NCI-H1417 (cell line): ENCODE measurements around the gene FBXO27.
"Not testable (repeated sequence)": the region's sequence is repeated elsewhere in the genome, so short reads cannot be mapped to it uniquely, and the experiment has no call there.

Experiments used
- DNase-seq, 3 experiments: peaks; one replicate each; lab custom pipeline; 2025; lab: John Stamatoyannopoulos, UW

The FBXO27 gene

GRCh38 chr19:39032063-39032918 lies at the start of gene FBXO27:
TSS of gene FBXO27 (minus strand) at chr19:39032549. CDS start at chr19:39032227, 322 bp downstream.
- peak in 2 of 3 experiments; percentile 80 to 88 for DNase-seq

- DNase-seq: no peak
Observed at GRCh38 chr19:39080431-39080830, 48.1 kb upstream of the FBXO27 start.

GRCh38 chr19:39078436-39079200 lies 46.3 kb upstream of the FBXO27 start:
- DNase-seq: no peak

- no peak for DNase-seq
Observed at GRCh38 chr19:39077323-39077722, 45.0 kb upstream of the FBXO27 start.

GRCh38 chr19:39074942-39075341 lies 42.6 kb upstream of the FBXO27 start:
- no peak for DNase-seq

GRCh38 chr19:39074205-39074692 lies 41.9 kb upstream of the FBXO27 start:
- DNase-seq: no peak

- DNase-seq: no peak
Observed at GRCh38 chr19:39070888-39071287, 38.5 kb upstream of the FBXO27 start.

- DNase-seq: not testable (repeated sequence)
Observed at GRCh38 chr19:39068259-39068658, 35.9 kb upstream of the FBXO27 start.

- DNase-seq: no peak
Observed at GRCh38 chr19:39067104-39067503, 34.8 kb upstream of the FBXO27 start.

GRCh38 chr19:39065928-39066327 lies 33.6 kb upstream of the FBXO27 start:
- no peak for DNase-seq

GRCh38 chr19:39064405-39064804 lies 32.1 kb upstream of the FBXO27 start:
- no peak for DNase-seq

- DNase-seq: no peak
Observed at GRCh38 chr19:39060171-39060570, 27.8 kb upstream of the FBXO27 start.

- DNase-seq: no peak
Observed at GRCh38 chr19:39059302-39059701, 27.0 kb upstream of the FBXO27 start.

- DNase-seq: no peak
Observed at GRCh38 chr19:39057615-39058014, 25.3 kb upstream of the FBXO27 start.

GRCh38 chr19:39054091-39054470 lies 21.7 kb upstream of the FBXO27 start:
- no peak for DNase-seq

GRCh38 chr19:39053276-39054090 lies 21.1 kb upstream of the FBXO27 start:
- DNase-seq: no peak

GRCh38 chr19:39052846-39053245 lies 20.5 kb upstream of the FBXO27 start:
- no peak for DNase-seq

- DNase-seq: peak in 2 of 3 experiments; percentile 16 to 25
Observed at GRCh38 chr19:39052243-39052746, 19.9 kb upstream of the FBXO27 start.

GRCh38 chr19:39047073-39047472 lies 14.7 kb upstream of the FBXO27 start:
- no peak for DNase-seq

- peak in 1 of 3 experiments; percentile 3 for DNase-seq
Observed at GRCh38 chr19:39046037-39046821, 13.9 kb upstream of the FBXO27 start.

- DNase-seq: no peak
Observed at GRCh38 chr19:39045506-39045905, 13.2 kb upstream of the FBXO27 start.
